K562 (cell line): ENCODE measurements around the gene IL4I1. TPM values are rescaled to one million over a fixed set of nuclear protein-coding genes. Genes with fewer than 3 reads are reported as not detected.

Experiments used
- BCL6 ChIP-seq: fragments of 250-450 bp; sonication (Bioruptor Pico); IDR thresholded peaks from 2 replicates; pipeline ENCODE4 v1.4.0; 2020
- DMBX1 ChIP-seq: fragments of 250-450 bp; sonication (Bioruptor Pico); IDR thresholded peaks from 2 replicates; pipeline ENCODE4 v1.8.0; 2022; ENCODE audit warnings: inconsistent platforms, mild to moderate bottlenecking, moderate library complexity, borderline replicate concordance
- ELF4 ChIP-seq: fragments of 450-650 bp; formaldehyde crosslinking; IDR thresholded peaks from 2 replicates; pipeline ENCODE4 v1.4.0; 2022; ENCODE audit warnings: missing genetic modification characterization
- FOXK2 ChIP-seq, 2 experiments: fragments of 450-650 bp; IDR thresholded peaks in 1 of 2; conservative IDR thresholded peaks in 1 of 2; 2 replicates each; pipeline ENCODE4 v1.6.1; 2016; ENCODE audit warnings: low read depth in 2 of 2, mild to moderate bottlenecking in 1 of 2
- GTF2A2 ChIP-seq: IDR thresholded peaks from 2 replicates; pipeline ENCODE4 v1.6.1; 2016; ENCODE audit warnings: mild to moderate bottlenecking, missing genetic modification characterization, missing compliant biosample characterization
- HEY1 ChIP-seq: fragments of 250-450 bp; sonication (Bioruptor Pico); IDR thresholded peaks from 2 replicates; pipeline ENCODE4 v1.5.0; 2020; ENCODE audit warnings: mild to moderate bottlenecking, moderate library complexity, borderline replicate concordance
- KDM5B ChIP-seq: fragments of 200-600 bp; sonication (generic); IDR thresholded peaks from 2 replicates; pipeline ENCODE4 v1.6.1; 2012; ENCODE audit warnings: low read depth, mild to moderate bottlenecking, moderate library complexity, low read length, control low read depth, inconsistent platforms; ENCODE audit not compliant: insufficient replicate concordance
- NFYB ChIP-seq: IDR thresholded peaks from 2 replicates; pipeline ENCODE4 v1.6.1; 2011; ENCODE audit warnings: mild to moderate bottlenecking, moderate library complexity; ENCODE audit not compliant: insufficient read length; ENCODE audit errors: extremely low read depth
- RAD51 ChIP-seq: fragments of 450-650 bp; IDR thresholded peaks from 2 replicates; pipeline ENCODE4 v1.7.1; 2016; ENCODE audit warnings: low read depth, mild to moderate bottlenecking, borderline replicate concordance
- SMC3 ChIP-seq: conservative IDR thresholded peaks from 2 replicates; pipeline ENCODE4 v1.6.1; 2011; ENCODE audit warnings: low read depth, low read length, improper control_type of control experiment; ENCODE audit not compliant: insufficient read depth
- ZNF589 ChIP-seq: fragments of 200-800 bp; sonication (Bioruptor generic); IDR thresholded peaks from 2 replicates; pipeline ENCODE4 v1.6.1; 2016; ENCODE audit warnings: low read depth, missing genetic modification characterization, missing compliant biosample characterization
- ZSCAN29 ChIP-seq: fragments of 450-650 bp; IDR thresholded peaks from 2 replicates; pipeline ENCODE4 v1.6.1; 2017
- polyA plus RNA-seq, 8 experiments: library from polyadenylated mRNA; depleted of rRNA in 4 of 8; stranded (reverse) in 5 of 8; unstranded in 3 of 8; fragments of >200 nt; fragmentation: Nextera tagmentation in 2 of 8; fragmentation: Illumina TruSeq in 1 of 8; extraction: Ambion mirVana in 2 of 8; extraction: Trizol in 1 of 8; gene quantifications; 2 replicates each; pipeline versions ENCODE4 v1.2.1 to v1.2.3, GENCODE V29; 2011 to 2014; ENCODE audit warnings: inconsistent platforms in 1 of 8, missing spikeins in 1 of 8
- total RNA-seq, 7 experiments: library from RNA; depleted of rRNA in 6 of 7; stranded (reverse); fragments of >200 nt in 6 of 7; fragmentation: Illumina TruSeq in 2 of 7; extraction: Trizol in 2 of 7; gene quantifications; 2 replicates each; pipeline versions ENCODE4 v1.2.1 to v1.2.3, GENCODE V29; 2011 to 2021; ENCODE audit warnings: low replicate concordance in 1 of 7
- TF ChIP-seq, protein P1 (sequence below): IDR thresholded peaks from 2 replicates; pipeline ENCODE4 v1.6.1; 2012; ENCODE audit warnings: low read depth, low read length, improper control_type of control experiment, borderline replicate concordance
- TF ChIP-seq, protein P2 (sequence below), 2 experiments: IDR thresholded peaks in 1 of 2; conservative IDR thresholded peaks in 1 of 2; 2 replicates each; pipeline ENCODE4 v1.6.1; 2016; ENCODE audit warnings: low read depth in 2 of 2, mild to moderate bottlenecking in 1 of 2, missing compliant biosample characterization in 1 of 2, missing genetic modification characterization in 1 of 2, moderate library complexity in 1 of 2
- TF ChIP-seq, protein P3 (sequence below): sonication (generic); formaldehyde crosslinking; IDR thresholded peaks from 2 replicates; pipeline ENCODE4 v1.5.0; 2020; ENCODE audit warnings: missing genetic modification reagents
- TF ChIP-seq, protein P4 (sequence below): sonication (generic); formaldehyde crosslinking; IDR thresholded peaks from 2 replicates; pipeline ENCODE4 v1.8.1; 2023; ENCODE audit warnings: mild to moderate bottlenecking, missing genetic modification reagents
- TF ChIP-seq, protein P5 (sequence below): fragments of 250-450 bp; sonication (Bioruptor Pico); IDR thresholded peaks from 2 replicates; pipeline ENCODE4 v1.8.0; 2022; ENCODE audit warnings: moderate library complexity, mild to moderate bottlenecking, inconsistent platforms

The IL4I1 gene
- total and polyA plus RNA-seq, 9 of the 15 experiments (the other 6 are each of a cell fraction or from before 2014, with no cell fraction given), result 0.06 to 0.95 (median 0.43) TPM; not detected in 2

DNA sequence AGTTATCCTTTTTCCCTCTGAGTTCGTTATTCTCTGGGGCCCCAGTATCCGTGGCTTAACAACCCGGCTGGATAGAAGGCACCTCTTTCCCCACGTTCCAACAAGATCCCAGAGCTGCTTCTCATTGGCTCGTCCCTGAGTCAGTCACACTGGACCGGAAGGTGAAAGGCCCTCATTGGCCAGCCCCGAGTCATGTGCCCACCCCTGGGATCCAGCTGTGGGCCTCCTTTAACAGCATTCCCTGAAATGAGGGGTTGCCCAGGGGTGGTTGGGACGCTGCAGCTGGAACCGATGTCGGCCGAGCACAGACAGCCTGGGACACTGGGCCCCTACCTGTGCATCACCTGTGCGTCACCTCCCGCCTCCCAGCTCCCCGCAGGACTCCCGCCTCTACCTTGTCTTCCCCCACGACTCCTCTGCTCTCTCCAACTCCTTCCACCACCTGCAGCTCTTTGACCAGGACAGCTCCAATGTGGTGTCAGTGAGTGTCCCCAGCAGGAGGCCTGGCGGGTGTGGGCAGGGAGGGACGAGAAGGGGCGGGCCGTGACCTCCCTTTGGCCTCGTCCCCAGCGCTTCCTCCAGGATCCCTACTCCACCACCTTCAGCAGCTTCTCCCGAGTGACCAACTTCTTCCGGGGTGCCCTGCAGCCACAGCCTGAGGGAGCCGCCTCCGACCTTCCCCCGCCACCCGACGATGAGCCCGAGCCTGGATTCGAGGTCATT lies 14.9 kb downstream of the IL4I1 start (continued):
- TF ChIP-seq, protein P1, sequence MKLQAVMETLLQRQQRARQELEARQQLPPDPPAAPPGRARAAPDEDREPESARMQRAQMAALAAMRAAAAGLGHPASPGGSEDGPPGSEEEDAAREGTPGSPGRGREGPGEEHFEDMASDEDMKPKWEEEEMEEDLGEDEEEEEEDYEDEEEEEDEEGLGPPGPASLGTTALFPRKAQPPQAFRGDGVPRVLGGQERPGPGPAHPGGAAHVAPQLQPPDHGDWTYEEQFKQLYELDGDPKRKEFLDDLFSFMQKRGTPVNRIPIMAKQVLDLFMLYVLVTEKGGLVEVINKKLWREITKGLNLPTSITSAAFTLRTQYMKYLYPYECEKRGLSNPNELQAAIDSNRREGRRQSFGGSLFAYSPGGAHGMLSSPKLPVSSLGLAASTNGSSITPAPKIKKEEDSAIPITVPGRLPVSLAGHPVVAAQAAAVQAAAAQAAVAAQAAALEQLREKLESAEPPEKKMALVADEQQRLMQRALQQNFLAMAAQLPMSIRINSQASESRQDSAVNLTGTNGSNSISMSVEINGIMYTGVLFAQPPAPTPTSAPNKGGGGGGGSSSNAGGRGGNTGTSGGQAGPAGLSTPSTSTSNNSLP, result no peak
- no peak for TF ChIP-seq SMC3
- no peak for TF ChIP-seq FOXK2 (conservative IDR thresholded peaks at IDR 0.05 in 1 of 2, IDR thresholded peaks at IDR 0.05 in 1 of 2; ENCODE audit: low read depth in 2 of 2)
- TF ChIP-seq, protein P2, sequence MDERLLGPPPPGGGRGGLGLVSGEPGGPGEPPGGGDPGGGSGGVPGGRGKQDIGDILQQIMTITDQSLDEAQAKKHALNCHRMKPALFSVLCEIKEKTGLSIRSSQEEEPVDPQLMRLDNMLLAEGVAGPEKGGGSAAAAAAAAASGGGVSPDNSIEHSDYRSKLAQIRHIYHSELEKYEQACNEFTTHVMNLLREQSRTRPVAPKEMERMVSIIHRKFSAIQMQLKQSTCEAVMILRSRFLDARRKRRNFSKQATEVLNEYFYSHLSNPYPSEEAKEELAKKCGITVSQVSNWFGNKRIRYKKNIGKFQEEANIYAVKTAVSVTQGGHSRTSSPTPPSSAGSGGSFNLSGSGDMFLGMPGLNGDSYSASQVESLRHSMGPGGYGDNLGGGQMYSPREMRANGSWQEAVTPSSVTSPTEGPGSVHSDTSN (CRISPR knock-in tag; IDR thresholded peaks at IDR 0.05; ENCODE audit: low read depth), result peak; percentile 62; the same call in 1 of the 2 replicates
- TF ChIP-seq, protein P2 (tag; conservative IDR thresholded peaks at IDR 0.05; ENCODE audit: low read depth), result peak; percentile 74
- TF ChIP-seq ZSCAN29, result no peak
- no peak for TF ChIP-seq ZNF589 (CRISPR knock-in tag)
- TF ChIP-seq, protein P3, sequence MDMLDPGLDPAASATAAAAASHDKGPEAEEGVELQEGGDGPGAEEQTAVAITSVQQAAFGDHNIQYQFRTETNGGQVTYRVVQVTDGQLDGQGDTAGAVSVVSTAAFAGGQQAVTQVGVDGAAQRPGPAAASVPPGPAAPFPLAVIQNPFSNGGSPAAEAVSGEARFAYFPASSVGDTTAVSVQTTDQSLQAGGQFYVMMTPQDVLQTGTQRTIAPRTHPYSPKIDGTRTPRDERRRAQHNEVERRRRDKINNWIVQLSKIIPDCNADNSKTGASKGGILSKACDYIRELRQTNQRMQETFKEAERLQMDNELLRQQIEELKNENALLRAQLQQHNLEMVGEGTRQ, result peak; percentile 57
- TF ChIP-seq, protein P4, sequence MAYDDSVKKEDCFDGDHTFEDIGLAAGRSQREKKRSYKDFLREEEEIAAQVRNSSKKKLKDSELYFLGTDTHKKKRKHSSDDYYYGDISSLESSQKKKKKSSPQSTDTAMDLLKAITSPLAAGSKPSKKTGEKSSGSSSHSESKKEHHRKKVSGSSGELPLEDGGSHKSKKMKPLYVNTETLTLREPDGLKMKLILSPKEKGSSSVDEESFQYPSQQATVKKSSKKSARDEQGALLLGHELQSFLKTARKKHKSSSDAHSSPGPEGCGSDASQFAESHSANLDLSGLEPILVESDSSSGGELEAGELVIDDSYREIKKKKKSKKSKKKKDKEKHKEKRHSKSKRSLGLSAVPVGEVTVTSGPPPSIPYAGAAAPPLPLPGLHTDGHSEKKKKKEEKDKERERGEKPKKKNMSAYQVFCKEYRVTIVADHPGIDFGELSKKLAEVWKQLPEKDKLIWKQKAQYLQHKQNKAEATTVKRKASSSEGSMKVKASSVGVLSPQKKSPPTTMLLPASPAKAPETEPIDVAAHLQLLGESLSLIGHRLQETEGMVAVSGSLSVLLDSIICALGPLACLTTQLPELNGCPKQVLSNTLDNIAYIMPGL (CRISPR knock-in tag), result no peak
- peak; percentile 64 for TF ChIP-seq NFYB
- TF ChIP-seq GTF2A2 (tag), result no peak
- no peak for TF ChIP-seq KDM5B
- peak; percentile 36; the same call in 1 of the 2 replicates for TF ChIP-seq RAD51
- TF ChIP-seq DMBX1 (CRISPR knock-in tag), result no peak
- no peak for TF ChIP-seq HEY1
- TF ChIP-seq, protein P5, sequence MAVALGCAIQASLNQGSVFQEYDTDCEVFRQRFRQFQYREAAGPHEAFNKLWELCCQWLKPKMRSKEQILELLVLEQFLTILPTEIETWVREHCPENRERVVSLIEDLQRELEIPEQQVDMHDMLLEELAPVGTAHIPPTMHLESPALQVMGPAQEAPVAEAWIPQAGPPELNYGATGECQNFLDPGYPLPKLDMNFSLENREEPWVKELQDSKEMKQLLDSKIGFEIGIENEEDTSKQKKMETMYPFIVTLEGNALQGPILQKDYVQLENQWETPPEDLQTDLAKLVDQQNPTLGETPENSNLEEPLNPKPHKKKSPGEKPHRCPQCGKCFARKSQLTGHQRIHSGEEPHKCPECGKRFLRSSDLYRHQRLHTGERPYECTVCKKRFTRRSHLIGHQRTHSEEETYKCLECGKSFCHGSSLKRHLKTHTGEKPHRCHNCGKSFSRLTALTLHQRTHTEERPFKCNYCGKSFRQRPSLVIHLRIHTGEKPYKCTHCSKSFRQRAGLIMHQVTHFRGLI (CRISPR knock-in tag), result no peak
- no peak for TF ChIP-seq BCL6 (CRISPR knock-in tag)
- TF ChIP-seq ELF4 (CRISPR knock-in tag), result no peak
